Vagina (tissue), 2 donors: ENCODE measurements around the gene SPOCK2. TPM values are rescaled to one million over a fixed set of nuclear protein-coding genes. Genes with fewer than 3 reads are reported as not detected.

ENCODE experiments used
- DNase-seq, 2 donors: peaks; one replicate each; pipeline ENCODE4 v3.0.0-alpha.2; 2017; ENCODE audit errors: extremely low spot score in 2 of 2
- H3K27ac ChIP-seq: fragments of 200-600 bp; sonication (generic); one replicate; pipeline ENCODE4 v1.5.1; 2019
- H3K27me3 ChIP-seq: fragments of 200-600 bp; sonication (generic); one replicate; pipeline ENCODE4 v1.5.1; 2019
- H3K36me3 ChIP-seq, 2 donors: fragments of 200-600 bp; sonication (generic); one replicate each; pipeline ENCODE4 v1.5.1; 2017 to 2019
- H3K4me1 ChIP-seq: fragments of 200-600 bp; sonication (generic); one replicate; pipeline ENCODE4 v1.5.1; 2019
- H3K4me3 ChIP-seq, 2 donors: fragments of 200-600 bp; sonication (generic); 1 replicate in 1 of 2; 2 replicates in 1 of 2; pipeline ENCODE4 v1.5.1; 2016 to 2019
- H3K9me3 ChIP-seq: fragments of 200-600 bp; sonication (generic); one replicate; pipeline ENCODE4 v1.5.1; 2019
- CTCF ChIP-seq, 3 experiments: fragments of 450-650 bp in 2 of 3; fragments of 200-600 bp in 1 of 3; sonication (generic) in 1 of 3; IDR thresholded peaks; one replicate each; pipeline ENCODE4 v1.5.1; 2017 to 2019; ENCODE audit warnings: antibody characterized with exemption in 3 of 3, mild to moderate bottlenecking in 2 of 3, moderate library complexity in 2 of 3
- POLR2A ChIP-seq, 2 donors: fragments of 450-650 bp; IDR thresholded peaks; one replicate each; pipeline ENCODE4 v1.6.1; 2017; ENCODE audit warnings: antibody characterized with exemption in 2 of 2, mild to moderate bottlenecking in 2 of 2, moderate library complexity in 2 of 2
- POLR2AphosphoS5 ChIP-seq, 2 donors: sonication (generic); formaldehyde crosslinking; IDR thresholded peaks; one replicate each; pipeline ENCODE4 v1.9.0; 2017; ENCODE audit warnings: antibody characterized with exemption in 2 of 2, mild to moderate bottlenecking in 2 of 2, low read depth in 1 of 2; ENCODE audit not compliant: insufficient read depth in 1 of 2
- intact Hi-C: fragments of 100-400 bp; cut with DNase I; formaldehyde crosslinking; loops from one replicate; pipeline ENCODE4 v1.15.1; 2023
- total RNA-seq: library from RNA; depleted of rRNA; stranded (reverse); fragments of >200 nt; gene quantifications from one replicate; pipeline ENCODE4 v1.2.3, GENCODE V29; 2016

SPOCK2 gene
- total RNA-seq, 1 donor from 2014 or later, result 46.9 TPM

GRCh38 chr10:72081210-72081609, 7.1 kb downstream of the SPOCK2 start:
- TF ChIP-seq POLR2A (IDR thresholded peaks at IDR 0.05) (no peak), CTCF (IDR thresholded peaks at IDR 0.05) (no peak), POLR2AphosphoS5 (IDR thresholded peaks at IDR 0.05; ENCODE audit: insufficient read depth in 1 of 2, low read depth in 1 of 2) (no peak)
- DNase-seq, result no peak
- Histone ChIP-seq H3K36me3 (no peaks in the 10 kb centered on the region), H3K4me1 (no peaks in the 10 kb centered on the region), H3K27me3 (no peaks in the 10 kb centered on the region), H3K27ac (no peak overlapping the region), H3K9me3 (no peaks in the 10 kb centered on the region), H3K4me3 (no peak overlapping the region)
- intact Hi-C loops, result no loop called here

- no peak overlapping the region for H3K27ac ChIP-seq
- DNase-seq, result no peak
- no peaks in the 10 kb centered on the region for H3K4me1 ChIP-seq
- TF ChIP-seq CTCF (IDR thresholded peaks at IDR 0.05) (no peak), POLR2A (IDR thresholded peaks at IDR 0.05) (no peak), POLR2AphosphoS5 (IDR thresholded peaks at IDR 0.05; ENCODE audit: insufficient read depth in 1 of 2, low read depth in 1 of 2) (no peak)
- H3K27me3 ChIP-seq, result no peaks in the 10 kb centered on the region
- H3K4me3 ChIP-seq, result no peak overlapping the region
- no peaks in the 10 kb centered on the region for H3K9me3 ChIP-seq
- H3K36me3 ChIP-seq, result no peaks in the 10 kb centered on the region
- intact Hi-C loops, result no loop called here
Observed at GRCh38 chr10:72080042-72080975, 8.0 kb downstream of the SPOCK2 start.

- Histone ChIP-seq H3K27ac (no peak overlapping the region), H3K4me3 (no peak overlapping the region), H3K9me3 (no peaks in the 10 kb centered on the region), H3K27me3 (no peaks in the 10 kb centered on the region), H3K36me3 (no peaks in the 10 kb centered on the region), H3K4me1 (no peaks in the 10 kb centered on the region)
- intact Hi-C loops, result no loop called here
- no peak for DNase-seq
- TF ChIP-seq CTCF (IDR thresholded peaks at IDR 0.05) (no peak), POLR2A (IDR thresholded peaks at IDR 0.05) (no peak), POLR2AphosphoS5 (IDR thresholded peaks at IDR 0.05; ENCODE audit: insufficient read depth in 1 of 2, low read depth in 1 of 2) (no peak)
Observed at GRCh38 chr10:72079356-72079755, 9.0 kb downstream of the SPOCK2 start.

- no peak for DNase-seq
- intact Hi-C loops, result no loop called here
- TF ChIP-seq POLR2AphosphoS5 (IDR thresholded peaks at IDR 0.05; ENCODE audit: insufficient read depth in 1 of 2, low read depth in 1 of 2) (no peak), POLR2A (IDR thresholded peaks at IDR 0.05) (no peak), CTCF (IDR thresholded peaks at IDR 0.05) (no peak)
Observed at GRCh38 chr10:72077275-72077990, 10.9 kb downstream of the SPOCK2 start.

More at GRCh38 chr10:72077275-72077990, 10.9 kb downstream of the SPOCK2 start:
- H3K9me3 ChIP-seq, result no peaks in the 10 kb centered on the region
- no peaks in the 10 kb centered on the region for H3K4me1 ChIP-seq
- no peak overlapping the region for H3K4me3 ChIP-seq
- no peaks in the 10 kb centered on the region for H3K36me3 ChIP-seq
- H3K27ac ChIP-seq, result no peak overlapping the region
- H3K27me3 ChIP-seq, result no peaks in the 10 kb centered on the region
